ENCODE data around the gene TCEANC2.

GRCh38 chr1:54051933-54052430 lies 1.4 kb upstream of the TCEANC2 start:
- TF ChIP-seq CTCF (IDR thresholded peaks at IDR 0.05) = no peak
- TF ChIP-seq ZFX (IDR thresholded peaks at IDR 0.05; ENCODE audit: borderline replicate concordance) = no peak
